GM18951 (cell line): Measurements from ENCODE around the gene L3HYPDH.

Source experiments
- POLR2A ChIP-seq: IDR thresholded peaks from 4 replicates; pipeline ENCODE4 v1.6.1; 2011; ENCODE audit warnings: mild to moderate bottlenecking; ENCODE audit not compliant: insufficient read length, insufficient read depth; ENCODE audit errors: extremely low read depth
- in situ Hi-C: fragments of 300-500 bp; cut with MboI; formaldehyde crosslinking; loops from one replicate; pipeline ENCODE4 v1.12.0; 2022; ENCODE audit warnings: low sequenced_read_pairs, mixed read lengths, inconsistent platforms; ENCODE audit not compliant: unreplicated experiment

L3HYPDH gene

DNA sequence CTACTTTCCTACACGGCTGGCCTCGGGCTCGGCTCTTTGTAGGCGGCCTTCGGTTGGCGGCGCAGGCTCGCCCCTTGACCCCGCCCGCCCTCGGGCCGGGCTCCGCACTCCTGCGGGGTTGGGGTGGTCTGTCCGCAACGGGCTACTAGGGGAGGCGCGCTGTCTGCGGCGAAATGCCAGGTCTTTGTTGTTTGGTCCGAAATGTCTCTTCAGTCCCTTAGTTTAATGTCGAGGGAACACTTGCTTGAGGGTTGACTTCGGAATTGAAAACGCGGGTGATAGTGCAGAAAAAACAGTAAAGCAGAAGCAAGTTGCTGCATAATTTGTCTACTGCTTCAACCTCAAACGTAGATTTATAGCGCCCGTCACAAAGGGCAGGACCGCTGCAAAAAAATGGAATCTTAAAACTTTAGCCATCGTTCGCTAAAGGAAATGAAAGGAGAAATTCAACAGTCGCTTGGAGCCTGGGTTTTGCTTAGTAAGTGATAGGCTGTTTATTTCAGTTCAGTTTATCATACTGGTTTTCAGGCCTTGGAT is 499 bp upstream of the L3HYPDH start:
- TF ChIP-seq POLR2A: no peak
- in situ Hi-C loops: no loop called here

GRCh38 chr14:59483363-59483762 is 845 bp downstream of the L3HYPDH start:
- in situ Hi-C loops: no loop called here
- no peak for TF ChIP-seq POLR2A

DNA sequence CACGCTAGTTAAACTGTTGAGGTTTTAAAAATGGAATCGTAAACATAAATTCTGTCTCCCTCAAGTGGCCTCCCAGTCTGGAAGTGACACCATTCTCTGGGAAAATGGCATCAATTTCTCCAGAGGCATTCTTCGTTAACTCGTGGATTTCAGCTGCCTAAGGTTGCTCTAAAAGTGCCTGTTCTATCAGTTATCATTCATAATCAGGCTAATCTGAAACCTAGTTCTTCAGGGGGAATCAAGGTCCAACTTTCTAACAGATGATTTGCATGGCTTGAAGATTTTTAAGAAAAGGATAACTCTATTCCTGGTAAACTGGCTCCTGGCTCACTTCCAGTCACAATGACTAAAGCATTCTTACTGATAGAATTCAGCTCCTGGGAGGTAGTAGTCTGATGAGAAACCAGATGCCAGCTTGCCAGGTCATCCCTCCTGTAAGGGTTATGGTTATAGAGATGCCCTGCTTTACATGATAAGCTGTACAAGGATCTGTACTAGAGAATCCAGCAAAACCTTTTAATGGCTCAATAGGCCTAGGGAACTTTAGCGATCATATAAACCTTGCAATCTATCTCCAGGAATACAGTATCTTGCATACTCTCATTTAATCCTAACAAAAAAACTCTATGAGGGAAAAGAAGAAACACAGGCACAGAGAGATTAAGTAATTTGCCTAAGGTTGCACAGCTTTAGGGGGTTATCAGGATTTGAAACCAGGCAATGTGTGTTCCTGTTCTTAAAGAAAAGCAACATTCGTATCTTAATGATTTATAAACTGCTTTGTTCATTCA is 1.5 kb downstream of the L3HYPDH start:
- no peak for TF ChIP-seq POLR2A
- in situ Hi-C loops: no loop called here

DNA sequence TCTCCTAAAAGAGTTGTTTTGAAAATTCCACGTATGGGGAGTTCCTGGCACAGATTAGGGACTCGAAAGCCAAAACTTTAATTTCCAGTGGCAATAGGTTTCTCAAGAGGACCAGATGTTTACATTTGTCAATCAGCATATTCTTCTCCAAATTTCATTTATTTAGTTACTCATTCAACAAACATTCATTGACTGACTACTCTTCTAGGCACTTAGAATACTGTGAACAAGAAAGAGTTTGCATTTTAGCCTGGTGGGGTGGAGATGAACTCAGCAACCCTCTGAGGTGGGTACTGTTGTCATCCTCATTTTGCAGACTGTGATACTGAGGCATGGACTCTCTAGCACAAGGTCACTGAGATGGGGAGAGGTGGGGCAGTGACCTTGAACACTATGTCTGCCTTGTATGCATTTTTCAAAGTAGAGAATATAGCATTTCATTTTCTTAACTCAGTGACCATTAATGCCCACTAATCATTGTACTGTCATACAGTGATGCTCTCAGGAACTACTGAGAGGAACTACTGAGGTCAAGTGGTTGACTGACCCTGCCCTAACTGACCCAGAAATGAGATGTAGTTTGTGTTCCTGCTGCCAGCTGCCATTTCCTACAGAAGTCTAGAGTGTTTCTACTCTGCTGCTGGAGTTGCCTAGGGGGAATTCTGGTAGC is 2.2 kb downstream of the L3HYPDH start:
- in situ Hi-C loops: no loop called here
- no peak for TF ChIP-seq POLR2A

DNA sequence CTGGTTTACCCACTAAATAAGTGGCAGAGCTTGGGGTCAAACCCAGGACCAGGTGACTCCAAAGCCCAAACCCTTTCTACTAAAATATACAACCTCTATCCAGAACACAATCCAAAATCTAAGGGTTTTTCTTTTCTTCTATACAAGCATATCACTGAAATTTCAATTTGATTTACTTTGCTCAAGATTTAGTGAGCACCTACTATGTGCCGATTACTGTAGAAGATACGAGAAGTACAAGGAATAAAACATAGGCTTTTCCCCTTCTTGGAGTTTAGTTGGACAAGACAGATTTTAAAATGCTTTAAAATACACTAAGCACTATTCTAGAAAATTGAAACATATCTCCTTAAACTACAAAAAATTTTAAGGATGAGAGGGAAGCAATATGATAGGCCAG is 2.8 kb downstream of the L3HYPDH start:
- no peak for TF ChIP-seq POLR2A
- in situ Hi-C loops: no loop called here

DNA sequence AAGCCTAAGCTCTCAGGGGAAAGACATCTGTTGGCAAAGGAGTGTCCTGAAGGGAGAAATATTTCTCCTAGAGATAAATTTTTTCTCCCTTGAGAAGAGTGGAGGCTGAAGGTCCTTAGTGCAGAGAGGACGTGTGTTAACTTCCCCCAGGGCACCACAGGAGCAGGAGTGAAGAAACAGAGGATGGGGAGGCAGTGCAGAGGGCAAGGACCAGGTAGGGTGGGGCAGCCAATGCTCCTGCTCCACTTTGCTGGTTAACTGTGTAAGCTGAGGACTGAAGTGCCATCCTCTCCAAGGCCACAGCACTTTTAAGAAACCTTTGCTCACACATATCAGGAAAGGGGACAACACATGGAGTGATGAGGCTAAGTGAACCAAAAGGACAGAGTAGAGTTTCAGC is 4.0 kb downstream of the L3HYPDH start:
- in situ Hi-C loops: no loop called here
- no peak for TF ChIP-seq POLR2A

GRCh38 chr14:59478540-59478939 is 5.7 kb downstream of the L3HYPDH start:
- in situ Hi-C loops: no loop called here
- TF ChIP-seq POLR2A: no peak

DNA sequence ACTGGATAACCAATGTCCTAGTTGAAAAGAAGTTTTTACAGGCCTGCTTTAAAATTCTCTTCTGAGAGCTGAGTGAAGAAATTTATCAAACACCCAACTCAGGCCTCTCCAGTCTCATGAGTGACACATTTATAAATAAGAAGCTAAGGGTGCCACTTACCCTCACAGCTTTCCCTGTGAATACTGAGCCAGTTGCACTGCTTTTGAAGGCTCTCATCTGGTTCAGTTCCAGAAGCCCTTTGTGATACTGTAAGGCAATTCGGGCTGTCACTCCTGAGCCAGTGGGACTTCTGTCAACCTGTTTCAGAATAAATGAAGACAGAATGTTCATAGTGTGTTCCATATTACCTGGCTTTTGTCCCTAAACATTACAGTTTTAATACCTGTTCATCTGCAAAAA is 8.5 kb downstream of the L3HYPDH start:
- no peak for TF ChIP-seq POLR2A
- in situ Hi-C loops: no loop called here

DNA sequence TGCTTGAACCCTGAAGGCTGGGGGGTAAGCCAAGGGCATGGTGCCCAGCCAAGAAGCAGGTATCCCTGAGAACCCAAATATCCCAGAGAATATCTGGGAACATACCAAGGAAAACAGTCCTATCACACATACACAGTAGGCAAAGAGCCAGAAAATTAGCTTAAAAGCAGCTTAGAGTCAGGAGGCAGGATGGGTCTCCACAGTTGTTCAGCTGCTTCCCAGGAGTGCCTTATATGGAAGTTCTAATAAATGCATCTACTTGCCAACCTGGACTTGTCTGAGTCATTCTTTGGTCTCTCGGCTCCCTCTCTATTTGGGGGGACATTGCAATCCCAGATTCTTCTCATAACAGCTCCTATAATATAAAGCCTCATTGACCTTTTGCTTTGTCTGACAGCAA is 10.0 kb downstream of the L3HYPDH start:
- no peak for TF ChIP-seq POLR2A

GRCh38 chr14:59465316-59466135 is 18.7 kb downstream of the L3HYPDH start, which contains the start of gene GPR135:
TSS of gene GPR135 (minus strand) at chr14:59465380. CDS start at chr14:59465226, 154 bp downstream.
- in situ Hi-C loops: no loop called here
- no peak for TF ChIP-seq POLR2A

More for the DNA sequence above, 10.0 kb downstream of the L3HYPDH start:
- in situ Hi-C loops: no loop called here

GRCh38 chr14:59464486-59465315 is 19.5 kb downstream of the L3HYPDH start:
- in situ Hi-C loops: no loop called here

GRCh38 chr14:59463787-59464485 is 20.3 kb downstream of the L3HYPDH start:
- in situ Hi-C loops: no loop called here

More at GRCh38 chr14:59464486-59465315, 19.5 kb downstream of the L3HYPDH start:
- peak; percentile 16 for TF ChIP-seq POLR2A

More at GRCh38 chr14:59463787-59464485, 20.3 kb downstream of the L3HYPDH start:
- TF ChIP-seq POLR2A: no peak
